Esophagus muscularis mucosa (tissue), 4 donors: Measurements from ENCODE around the gene SLAMF9. TPM values are rescaled to one million over a fixed set of nuclear protein-coding genes. Genes with fewer than 3 reads are reported as not detected.

Source experiments
- DNase-seq: peaks from one replicate; pipeline ENCODE4 v3.0.0-alpha.2; 2017; ENCODE audit errors: extremely low spot score
- H3K27ac ChIP-seq, 4 donors: fragments of 200-600 bp; sonication (generic); replicated peaks in 1 of 4; 1 replicate in 3 of 4; 2 replicates in 1 of 4; pipeline ENCODE4 v1.5.1; 2016 to 2019; ENCODE audit warnings: mild to moderate bottlenecking in 1 of 4
- H3K27me3 ChIP-seq, 4 donors: fragments of 200-600 bp; sonication (generic); one replicate each; pipeline versions ENCODE4 v1.5.1 to v1.6.0; 2016 to 2019
- H3K36me3 ChIP-seq, 4 donors: fragments of 200-600 bp; sonication (generic); one replicate each; pipeline ENCODE4 v1.5.1; 2016 to 2019
- H3K4me1 ChIP-seq, 4 donors: fragments of 200-600 bp; sonication (generic); one replicate each; pipeline ENCODE4 v1.5.1; 2016 to 2019
- H3K4me3 ChIP-seq, 4 donors: fragments of 200-600 bp; sonication (generic); 1 replicate in 2 of 4; 2 replicates in 2 of 4; pipeline ENCODE4 v1.5.1; 2016 to 2019; ENCODE audit warnings: mild to moderate bottlenecking in 4 of 4, moderate library complexity in 1 of 4
- H3K9me3 ChIP-seq, 4 donors: fragments of 200-600 bp; sonication (generic); 1 replicate in 3 of 4; 2 replicates in 1 of 4; pipeline ENCODE4 v1.5.1; 2016 to 2019
- EP300 ChIP-seq: sonication (generic); formaldehyde crosslinking; IDR thresholded peaks from one replicate; pipeline ENCODE4 v1.6.1; 2017; ENCODE audit warnings: antibody characterized with exemption
- POLR2A ChIP-seq: fragments of 450-650 bp; IDR thresholded peaks from one replicate; pipeline ENCODE4 v1.6.1; 2017; ENCODE audit warnings: antibody characterized with exemption, moderate library complexity, mild to moderate bottlenecking, low read depth
- POLR2AphosphoS5 ChIP-seq, 2 donors: sonication (generic); formaldehyde crosslinking; IDR thresholded peaks; one replicate each; pipeline ENCODE4 v1.6.1; 2017; ENCODE audit warnings: antibody characterized with exemption in 2 of 2
- WGBS: methylation state at CpG from one replicate; pipeline ENCODE4 v1.1.5; 2018; 5-methylcytosine and 5-hydroxymethylcytosine counted together
- intact Hi-C: fragments of 100-400 bp; cut with DNase I; formaldehyde crosslinking; loops from one replicate; pipeline ENCODE4 v1.15.1; 2023
- total RNA-seq, 4 donors: library from RNA; depleted of rRNA; stranded (reverse); fragments of >200 nt; gene quantifications; one replicate each; pipeline versions ENCODE4 v1.1.0 to v1.2.1, GENCODE V29; 2016
- TF ChIP-seq, protein P1 (sequence below), 3 experiments: fragments of 200-600 bp in 2 of 3; fragments of 450-650 bp in 1 of 3; sonication (generic) in 2 of 3; IDR thresholded peaks; one replicate each; pipeline ENCODE4 v1.5.1; 2017 to 2019; ENCODE audit warnings: antibody characterized with exemption in 3 of 3, mild to moderate bottlenecking in 2 of 3, moderate library complexity in 1 of 3

The SLAMF9 gene
- total RNA-seq, 4 donors from 2014 or later = not detected

DNA sequence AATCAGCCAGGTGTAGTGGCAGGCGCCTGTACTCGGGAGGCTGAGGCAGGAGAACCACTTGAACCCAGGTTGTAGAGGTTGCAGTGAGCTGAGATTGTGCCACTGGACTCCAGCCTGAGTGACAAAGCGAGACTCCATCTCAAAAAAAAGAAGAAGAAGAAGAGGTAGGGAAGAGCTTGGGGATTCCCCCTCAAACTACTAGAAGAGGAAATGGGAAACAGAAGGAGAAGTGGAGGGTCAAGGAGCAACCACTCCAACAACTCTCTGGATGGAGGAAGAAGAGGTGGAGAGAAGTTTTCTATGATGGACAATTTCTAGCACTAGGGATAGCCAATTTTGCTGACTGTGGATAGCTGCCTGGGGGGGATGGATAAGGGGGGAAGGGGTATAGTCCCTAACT, 14.9 kb upstream of the SLAMF9 start:
- Histone ChIP-seq H3K9me3 (no peaks in the 10 kb centered on the region), H3K27me3 (peaks cover 0 to 12% (median 0%) of the 10 kb centered on the region in 4 donors), H3K4me1 (no peaks in the 10 kb centered on the region), H3K27ac (no peak overlapping the region), H3K36me3 (no peaks in the 10 kb centered on the region), H3K4me3 (no peak overlapping the region)
- intact Hi-C loops = no loop called here
- TF ChIP-seq, protein P1, sequence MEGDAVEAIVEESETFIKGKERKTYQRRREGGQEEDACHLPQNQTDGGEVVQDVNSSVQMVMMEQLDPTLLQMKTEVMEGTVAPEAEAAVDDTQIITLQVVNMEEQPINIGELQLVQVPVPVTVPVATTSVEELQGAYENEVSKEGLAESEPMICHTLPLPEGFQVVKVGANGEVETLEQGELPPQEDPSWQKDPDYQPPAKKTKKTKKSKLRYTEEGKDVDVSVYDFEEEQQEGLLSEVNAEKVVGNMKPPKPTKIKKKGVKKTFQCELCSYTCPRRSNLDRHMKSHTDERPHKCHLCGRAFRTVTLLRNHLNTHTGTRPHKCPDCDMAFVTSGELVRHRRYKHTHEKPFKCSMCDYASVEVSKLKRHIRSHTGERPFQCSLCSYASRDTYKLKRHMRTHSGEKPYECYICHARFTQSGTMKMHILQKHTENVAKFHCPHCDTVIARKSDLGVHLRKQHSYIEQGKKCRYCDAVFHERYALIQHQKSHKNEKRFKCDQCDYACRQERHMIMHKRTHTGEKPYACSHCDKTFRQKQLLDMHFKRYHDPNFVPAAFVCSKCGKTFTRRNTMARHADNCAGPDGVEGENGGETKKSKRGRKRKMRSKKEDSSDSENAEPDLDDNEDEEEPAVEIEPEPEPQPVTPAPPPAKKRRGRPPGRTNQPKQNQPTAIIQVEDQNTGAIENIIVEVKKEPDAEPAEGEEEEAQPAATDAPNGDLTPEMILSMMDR (IDR thresholded peaks at IDR 0.05) = no peak
- TF ChIP-seq POLR2A (no peak), POLR2AphosphoS5 (IDR thresholded peaks at IDR 0.05) (no peak), EP300 (no peak)
- no peak for DNase-seq
- WGBS = 94% methylated on average over 3 of the region's 3 CpGs

DNA sequence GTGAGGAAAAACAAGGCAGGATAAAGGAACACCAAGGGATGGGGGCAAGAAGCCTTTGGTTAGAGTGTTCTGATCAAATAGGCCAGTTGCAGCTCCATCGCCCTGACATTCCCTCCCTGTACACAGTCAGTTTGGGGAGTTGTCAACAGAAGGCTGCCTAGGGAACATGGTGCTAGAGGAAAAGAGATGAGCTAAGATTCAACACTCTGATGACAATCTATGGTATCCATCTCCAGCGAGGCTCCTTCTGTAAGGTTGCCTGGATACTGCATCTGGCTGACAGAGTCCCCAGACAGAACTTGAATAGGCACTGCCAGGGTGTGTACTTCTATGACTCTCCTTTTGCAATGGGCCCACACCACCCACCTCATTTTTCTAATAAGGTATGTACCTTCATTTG, 11.2 kb upstream of the SLAMF9 start:
- H3K27ac ChIP-seq = no peak overlapping the region

DNA sequence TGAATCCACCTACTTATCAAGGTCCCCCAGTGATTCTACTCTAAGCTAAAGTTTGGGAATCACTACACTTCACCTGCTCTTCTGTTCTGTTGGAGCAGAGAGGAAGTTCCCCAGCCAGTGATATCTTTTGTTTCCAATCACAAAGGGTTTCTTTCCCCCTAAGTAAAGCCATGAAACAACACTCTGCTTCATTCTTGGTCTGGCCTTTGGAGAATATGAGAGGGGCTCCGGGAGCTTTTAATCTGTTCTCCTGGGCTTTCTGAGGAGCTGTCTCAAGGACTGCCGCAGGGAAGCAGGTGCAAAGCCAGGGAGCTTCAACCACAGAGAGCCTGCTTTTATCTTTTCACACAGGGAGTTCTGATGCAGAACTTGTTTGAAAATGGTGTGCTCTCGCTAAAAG, 10.1 kb upstream of the SLAMF9 start:
- Histone ChIP-seq H3K4me1 (peaks cover 0 to 6% (median 3%) of the 10 kb centered on the region in 4 donors), H3K27me3 (no peaks in the 10 kb centered on the region), H3K4me3 (no peak overlapping the region), H3K36me3 (no peaks in the 10 kb centered on the region), H3K27ac (no peak overlapping the region), H3K9me3 (no peaks in the 10 kb centered on the region)
- no peak for DNase-seq
- 73% methylated on average over 3 of the region's 3 CpGs for WGBS
- intact Hi-C loops = no loop called here
- TF ChIP-seq, protein P1 (IDR thresholded peaks at IDR 0.05) = no peak
- TF ChIP-seq POLR2AphosphoS5 (IDR thresholded peaks at IDR 0.05) = no peak

More for the DNA sequence above, 11.2 kb upstream of the SLAMF9 start:
- Histone ChIP-seq H3K36me3 (no peaks in the 10 kb centered on the region), H3K9me3 (no peaks in the 10 kb centered on the region), H3K4me1 (peaks cover 0 to 6% (median 3%) of the 10 kb centered on the region in 4 donors), H3K4me3 (no peak overlapping the region), H3K27me3 (no peaks in the 10 kb centered on the region)
- TF ChIP-seq POLR2AphosphoS5 (IDR thresholded peaks at IDR 0.05) (no peak), POLR2A (no peak), EP300 (no peak)
- TF ChIP-seq, protein P1 (IDR thresholded peaks at IDR 0.05) = no peak
- intact Hi-C loops = no loop called here
- no peak for DNase-seq
- 92% methylated on average over 2 of the region's 2 CpGs for WGBS

DNA sequence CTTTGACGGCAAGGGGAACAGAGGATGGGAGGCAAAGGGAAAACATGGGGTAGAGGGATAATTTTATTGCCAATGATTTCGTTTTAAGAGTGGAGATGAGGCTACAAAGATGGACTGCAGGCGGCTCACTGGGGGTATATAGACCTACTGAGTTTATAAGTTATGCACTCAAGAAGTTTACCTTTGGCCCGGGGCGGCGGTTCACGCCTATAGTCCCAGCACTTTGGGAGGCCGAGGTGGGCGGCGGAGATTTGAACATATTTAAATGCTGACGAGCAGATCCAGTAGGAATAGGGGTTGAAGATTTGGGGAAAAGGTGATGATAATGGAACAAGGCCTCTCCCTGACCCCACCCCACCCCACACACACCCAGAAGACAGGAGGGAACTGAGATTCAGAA, 8.1 kb upstream of the SLAMF9 start:
- intact Hi-C loops = no loop called here
- H3K27ac ChIP-seq = no peak overlapping the region
- no peaks in the 10 kb centered on the region for H3K27me3 ChIP-seq
- no peaks in the 10 kb centered on the region for H3K36me3 ChIP-seq
- no peak for DNase-seq
- 92% methylated on average over 11 of the region's 11 CpGs for WGBS
- H3K4me3 ChIP-seq = peak overlapping the region in 1 of 4 donors; percentile 10
- TF ChIP-seq POLR2A = no peak
- no peak for TF ChIP-seq POLR2AphosphoS5 (IDR thresholded peaks at IDR 0.05)
- no peak for TF ChIP-seq EP300
- TF ChIP-seq, protein P1 (IDR thresholded peaks at IDR 0.05) = no peak
- peaks cover 0 to 6% (median 3%) of the 10 kb centered on the region in 4 donors for H3K4me1 ChIP-seq
- H3K9me3 ChIP-seq = no peaks in the 10 kb centered on the region

DNA sequence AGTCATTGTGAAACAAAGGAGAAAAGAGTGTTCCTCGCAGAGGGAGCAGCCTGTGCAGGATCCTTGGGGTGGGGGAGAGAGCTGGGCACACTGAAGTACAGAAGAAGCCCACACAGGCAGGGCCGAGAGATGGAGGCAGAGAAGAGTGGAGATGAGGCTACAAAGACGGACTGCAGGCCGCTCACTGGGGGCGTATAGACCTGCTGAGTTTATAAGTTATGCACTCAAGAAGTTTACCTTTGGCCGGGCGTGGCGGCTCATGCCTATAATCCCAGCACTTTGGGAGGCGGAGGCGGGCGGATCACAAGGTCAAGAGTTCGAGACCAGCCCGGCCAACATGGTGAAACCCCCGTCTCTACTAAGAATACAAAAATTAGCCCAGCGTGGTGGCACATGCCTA, 7.6 kb upstream of the SLAMF9 start:
- peaks cover 0 to 6% (median 3%) of the 10 kb centered on the region in 4 donors for H3K4me1 ChIP-seq
- peak overlapping the region in 2 of 4 donors; percentile 5 to 10 for H3K4me3 ChIP-seq
- WGBS = 83% methylated on average over 14 of the region's 15 CpGs
- H3K27me3 ChIP-seq = no peaks in the 10 kb centered on the region
- H3K36me3 ChIP-seq = no peaks in the 10 kb centered on the region
- intact Hi-C loops = no loop called here
- no peak for DNase-seq
- no peaks in the 10 kb centered on the region for H3K9me3 ChIP-seq
- peak overlapping the region in 1 of 4 donors; percentile 7 for H3K27ac ChIP-seq
- TF ChIP-seq, protein P1 (IDR thresholded peaks at IDR 0.05) = no peak
- TF ChIP-seq EP300 = no peak
- no peak for TF ChIP-seq POLR2AphosphoS5 (IDR thresholded peaks at IDR 0.05)
- TF ChIP-seq POLR2A = no peak
